GM19099 (cell line): ENCODE results near the gene GRIN2A.

ENCODE experiments used
- POLR2A ChIP-seq: IDR thresholded peaks from 3 replicates; pipeline ENCODE4 v1.6.1; 2011; ENCODE audit warnings: low read depth; ENCODE audit not compliant: insufficient read length; ENCODE audit errors: extremely low read depth

The GRIN2A gene

GRCh38 chr16:9736547-9736946 is 445.7 kb downstream of the GRIN2A start:
- TF ChIP-seq POLR2A, result no peak

DNA sequence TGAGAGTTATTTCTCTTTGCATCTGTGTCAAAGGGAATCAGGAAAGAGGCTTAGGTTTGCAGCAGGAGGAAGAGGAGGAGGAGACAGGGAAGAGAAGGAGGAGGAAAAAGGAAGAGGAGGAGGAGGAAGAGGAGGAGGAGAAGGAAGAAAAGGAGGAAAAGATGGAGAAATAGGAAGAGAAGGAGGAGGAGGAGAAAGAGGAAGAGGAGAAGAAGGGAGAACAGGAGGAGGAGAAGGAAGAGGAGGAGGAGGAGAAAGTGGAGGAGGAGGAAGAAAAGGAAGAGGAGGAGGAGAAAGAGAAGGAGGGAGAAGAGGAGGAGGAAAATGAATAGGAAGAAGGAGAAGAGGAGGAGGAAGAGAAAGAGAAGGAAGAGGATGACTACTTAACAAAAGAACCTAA is 459.1 kb downstream of the GRIN2A start:
- no peak for TF ChIP-seq POLR2A

- TF ChIP-seq POLR2A, result no peak
Measured at GRCh38 chr16:9713907-9714306, 468.3 kb downstream of the GRIN2A start.

- TF ChIP-seq POLR2A, result no peak
Measured at GRCh38 chr16:9713156-9713555, 469.1 kb downstream of the GRIN2A start.

DNA sequence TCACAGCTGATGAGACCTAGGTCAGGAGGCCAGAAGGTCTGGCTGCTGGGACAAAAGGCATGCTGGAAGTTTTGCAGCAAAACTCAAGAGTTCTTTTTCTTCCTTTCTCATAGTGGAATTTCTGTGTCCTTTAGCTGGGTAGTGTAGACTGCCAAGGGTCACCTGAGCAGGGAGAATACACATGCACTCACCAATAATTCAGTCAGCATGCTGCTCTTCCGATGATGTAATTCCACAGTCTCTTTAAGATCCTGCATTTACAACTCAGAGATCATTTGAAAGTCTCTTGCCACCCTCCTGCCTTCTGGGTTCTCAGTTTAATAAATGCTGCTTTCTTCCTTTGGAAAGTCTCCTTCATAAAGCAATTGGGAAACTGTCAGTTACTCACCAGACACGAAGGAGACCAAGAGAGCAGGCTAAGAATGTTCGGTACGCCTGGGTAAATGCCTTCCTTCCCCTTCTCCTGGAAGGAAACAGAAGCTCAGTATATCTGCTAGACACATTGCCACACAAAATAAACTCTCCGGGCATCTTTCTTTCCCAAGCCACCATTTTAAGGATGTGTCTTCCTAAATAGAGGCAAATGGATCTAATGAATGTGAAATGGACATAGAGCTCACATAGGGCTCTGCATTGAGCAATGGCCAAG is 473.1 kb downstream of the GRIN2A start:
- no peak for TF ChIP-seq POLR2A

GRCh38 chr16:9706217-9706836 is 475.9 kb downstream of the GRIN2A start:
- no peak for TF ChIP-seq POLR2A

GRCh38 chr16:9703731-9704130 is 478.5 kb downstream of the GRIN2A start:
- TF ChIP-seq POLR2A, result no peak
